HG02759 (cell line): Measurements from ENCODE around the gene USP44.
"Not testable (repeated sequence)": the region's sequence is repeated elsewhere in the genome, so short reads cannot be mapped to it uniquely, and the experiment has no call there.

Source experiments
- ATAC-seq: cut with Tn5 transposase; IDR thresholded peaks from one replicate; pipeline ENCODE4 v1.9.1; 2021; ENCODE audit warnings: mild to moderate bottlenecking, moderate library complexity; ENCODE audit not compliant: unreplicated experiment

The USP44 gene

DNA sequence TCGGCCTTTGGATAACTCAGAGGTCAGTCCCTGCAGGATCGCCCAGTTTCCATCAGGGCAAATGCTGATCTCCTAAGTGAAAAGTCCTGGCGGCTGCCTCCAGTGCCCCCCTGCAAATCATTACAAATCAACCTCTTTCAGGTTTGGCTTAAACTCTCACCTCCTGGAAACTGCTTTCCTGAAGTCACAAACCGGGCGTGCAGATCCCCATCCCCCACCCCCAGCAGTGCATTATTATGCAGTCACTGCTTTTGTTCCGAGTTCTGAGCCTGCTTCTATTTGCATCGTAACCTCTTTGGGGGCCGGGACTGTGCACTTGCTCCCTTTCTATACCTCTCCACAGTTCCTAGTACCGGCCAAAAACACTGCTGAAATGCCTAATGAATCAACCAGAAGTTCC, at the start of gene USP44:
Gene USP44 (minus strand): TSS at position 172 of the 400 bp plus-strand sequence. CDS start 17,220 bp downstream, outside the sequence.
- ATAC-seq = no peak

- no peak for ATAC-seq
Measured at GRCh38 chr12:95600567-95600966, 49.3 kb upstream of the USP44 start.

GRCh38 chr12:95599880-95600279, 48.6 kb upstream of the USP44 start:
- ATAC-seq = no peak

GRCh38 chr12:95594136-95594535, 42.9 kb upstream of the USP44 start:
- ATAC-seq = no peak

- no peak for ATAC-seq
Measured at GRCh38 chr12:95593266-95593871, 42.1 kb upstream of the USP44 start.

GRCh38 chr12:95591731-95592130, 40.5 kb upstream of the USP44 start:
- ATAC-seq = no peak

GRCh38 chr12:95590775-95591174, 39.5 kb upstream of the USP44 start:
- ATAC-seq = no peak

DNA sequence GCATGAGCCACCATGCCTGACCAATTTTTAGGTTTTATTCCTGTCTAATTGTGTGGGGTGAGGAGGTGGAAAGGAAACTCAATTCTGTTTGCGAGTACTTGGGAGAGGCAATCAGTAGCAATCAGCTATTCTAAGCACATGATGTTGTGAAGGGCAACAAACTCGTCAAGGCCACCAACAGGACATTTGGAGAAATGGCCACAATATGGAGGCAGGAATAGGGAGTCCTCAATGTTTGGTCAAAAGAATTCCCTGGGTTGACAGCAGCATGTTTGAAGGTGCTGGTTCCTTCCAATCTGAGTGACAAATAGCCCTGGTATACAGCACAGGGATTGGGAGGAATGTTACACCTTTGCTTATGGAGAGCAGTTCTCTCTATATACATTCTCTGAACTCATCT, 32.7 kb upstream of the USP44 start:
- no peak for ATAC-seq

DNA sequence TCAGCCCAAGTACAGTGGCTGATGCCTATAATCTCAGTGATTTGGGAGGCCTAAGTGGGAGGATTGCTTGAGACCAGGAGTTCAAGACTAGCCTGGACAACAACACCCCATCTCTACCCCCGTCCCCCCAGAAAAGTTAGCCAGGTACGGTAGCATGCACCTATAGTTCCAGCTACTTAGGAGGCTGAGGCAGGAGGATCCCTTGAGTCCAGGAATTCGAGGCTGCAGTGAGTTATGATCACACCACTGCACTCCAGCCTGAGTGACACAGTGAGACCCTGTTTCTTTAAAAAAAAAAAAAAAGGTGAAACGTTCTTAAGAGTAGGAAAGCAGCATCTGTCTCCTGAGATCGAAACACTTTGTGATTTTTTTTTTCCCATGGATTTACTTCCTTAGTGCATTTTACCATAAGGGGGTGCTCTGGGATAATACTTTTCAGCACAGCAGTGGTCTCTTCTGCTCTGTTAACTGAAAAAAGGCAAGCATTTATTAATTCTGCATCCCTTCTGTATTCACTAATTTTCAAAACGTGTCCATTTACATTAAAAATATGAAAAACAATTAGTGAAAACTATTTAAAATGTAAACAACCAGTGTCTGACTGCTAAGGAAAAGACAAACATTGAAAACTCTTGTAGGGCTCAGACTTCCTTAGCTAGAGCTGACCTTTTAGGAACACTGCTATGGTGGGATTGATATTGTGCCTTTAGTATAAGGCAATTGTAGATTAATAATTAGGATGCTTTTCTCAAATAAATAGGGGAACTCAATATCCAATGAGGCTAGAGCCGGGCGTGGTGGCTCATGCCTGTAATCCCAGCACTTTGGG, 31.2 kb upstream of the USP44 start:
- no peak for ATAC-seq

GRCh38 chr12:95577820-95578219, 26.5 kb upstream of the USP44 start:
- no peak for ATAC-seq

DNA sequence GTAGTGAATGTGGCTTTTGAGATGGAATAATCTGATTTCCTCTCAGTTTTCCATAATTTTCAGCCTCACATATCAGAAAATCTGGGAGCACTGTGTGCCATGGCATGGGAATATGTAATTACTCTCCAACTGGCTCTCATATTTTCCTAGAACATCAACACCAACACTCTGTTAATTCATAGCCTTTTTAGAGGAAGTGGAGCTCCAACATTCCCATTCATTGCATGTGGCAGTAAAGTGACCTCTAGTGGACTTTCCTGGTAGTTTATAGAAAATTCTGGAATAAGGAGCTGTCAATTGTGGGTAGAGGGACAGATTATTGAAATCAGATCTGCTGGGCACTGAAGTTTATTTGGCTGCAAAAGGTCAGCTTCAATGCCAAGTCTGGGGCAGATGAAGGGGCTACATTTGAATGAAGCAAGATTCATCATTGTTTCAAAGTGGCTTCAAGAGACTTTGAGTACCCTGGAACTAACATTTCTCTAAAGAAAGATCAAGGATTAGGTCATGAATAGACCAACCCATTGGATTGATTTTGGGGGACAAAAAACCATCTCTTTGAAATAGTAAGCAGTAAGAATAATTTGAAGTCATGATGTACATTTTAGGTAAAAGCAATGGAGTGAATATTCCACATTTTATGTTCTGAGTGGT, 23.6 kb upstream of the USP44 start:
- no peak for ATAC-seq

DNA sequence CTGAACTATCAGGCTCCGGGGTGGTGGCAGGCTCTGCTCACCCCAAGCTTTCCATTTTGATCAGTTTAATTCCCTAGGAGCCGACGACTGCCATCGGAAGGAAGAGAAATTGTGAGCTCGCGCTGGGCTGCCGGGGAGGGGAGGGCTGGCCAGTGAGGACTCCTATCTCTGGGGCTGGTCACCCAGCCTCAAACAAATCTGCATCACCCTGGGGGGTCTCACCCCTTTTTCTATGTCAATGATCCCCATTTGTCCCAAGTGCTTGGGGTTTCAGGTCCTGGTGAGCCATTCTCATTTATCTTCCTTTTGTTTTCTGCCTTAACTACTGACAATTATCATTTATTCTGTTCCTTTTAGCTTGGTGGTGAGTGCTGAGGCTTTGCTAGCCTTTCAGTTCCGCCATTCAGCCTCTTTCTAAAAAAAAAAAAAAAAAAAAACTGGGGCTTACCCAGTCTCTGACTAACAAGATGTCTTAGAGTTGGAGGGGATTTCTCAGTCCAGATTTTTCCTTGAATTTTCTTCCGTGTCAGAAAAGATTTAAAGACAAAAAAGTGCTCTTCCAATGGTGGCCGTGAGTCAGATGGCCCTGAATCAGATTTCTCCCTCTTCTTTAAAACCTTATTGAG, 22.8 kb upstream of the USP44 start:
- ATAC-seq = peak; percentile 55

GRCh38 chr12:95571369-95571768, 20.1 kb upstream of the USP44 start:
- ATAC-seq = no peak

GRCh38 chr12:95568045-95568444, 16.8 kb upstream of the USP44 start:
- not testable (repeated sequence) for ATAC-seq

GRCh38 chr12:95557625-95558024, 6.3 kb upstream of the USP44 start:
- ATAC-seq = no peak

DNA sequence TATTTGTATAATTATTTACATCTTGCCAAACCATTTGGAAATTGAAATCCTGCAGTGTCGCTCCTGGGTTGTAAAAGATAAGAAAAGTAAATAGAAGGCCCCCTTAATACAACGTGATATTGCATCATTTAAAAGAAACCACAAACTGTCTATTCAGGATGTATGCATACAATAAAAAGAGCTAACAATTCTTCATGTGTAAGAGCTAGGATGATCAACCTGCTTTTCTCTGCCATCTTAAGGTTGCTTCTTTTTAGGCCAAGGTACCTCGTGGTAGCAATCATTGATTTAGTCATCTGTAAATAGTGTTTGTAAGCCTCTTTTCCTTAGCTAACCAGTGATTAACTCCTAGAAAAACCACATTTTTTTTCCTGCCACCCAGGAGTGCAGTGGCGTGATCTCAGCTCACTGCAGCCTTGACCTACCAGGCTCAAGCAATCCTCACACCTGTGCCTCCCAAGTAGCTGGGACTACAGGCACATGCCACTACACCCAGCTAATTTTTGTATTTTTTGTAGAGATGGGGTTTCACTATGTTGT, 3.3 kb upstream of the USP44 start:
- ATAC-seq = no peak

- ATAC-seq = no peak
Measured at GRCh38 chr12:95553197-95553943, 2.1 kb upstream of the USP44 start.

GRCh38 chr12:95551913-95552516, 739 bp upstream of the USP44 start:
- no peak for ATAC-seq

DNA sequence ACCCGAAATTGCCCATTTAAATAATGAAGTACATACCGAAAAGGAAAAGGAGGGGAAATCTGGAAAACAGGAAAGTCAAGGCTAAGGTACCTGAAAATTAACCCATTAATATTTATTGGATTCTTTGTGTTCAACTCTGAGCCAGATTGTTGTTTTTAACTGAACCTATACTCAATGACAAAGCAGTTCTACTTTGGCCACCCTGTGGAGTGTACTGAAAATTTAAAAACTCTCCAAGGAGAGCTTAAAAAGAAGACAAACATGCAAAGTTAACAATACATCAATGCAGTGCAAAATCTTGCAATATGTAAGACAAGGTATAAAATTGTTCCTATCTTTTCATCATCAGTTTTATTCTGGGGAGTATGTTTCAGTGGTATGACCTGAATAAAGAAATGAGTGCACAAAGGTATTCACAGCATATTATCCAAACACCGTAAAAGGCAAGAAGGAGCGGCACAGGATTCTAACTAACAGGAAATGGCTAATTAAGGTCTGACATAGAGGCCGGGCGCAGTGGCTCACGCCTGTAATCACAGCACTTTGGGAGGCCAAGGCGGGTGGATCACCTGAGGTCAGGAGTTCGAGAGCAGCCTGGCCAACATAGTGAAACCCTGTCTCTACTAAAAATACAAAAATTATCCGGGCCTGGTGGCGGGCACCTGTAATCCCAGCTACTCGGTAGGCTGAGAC, 1.7 kb downstream of the USP44 start:
- no peak for ATAC-seq
